ENCODE data around the gene SMIM10L1. TPM values are rescaled to one million over a fixed set of nuclear protein-coding genes. Genes with fewer than 3 reads are reported as not detected.
A peak's percentile ranks its signal among the peaks of the same experiment; 100 is the strongest.

Gene SMIM10L1
- total RNA-seq (10 to 100 TPM; 11.6 to 11.9 TPM), polyA plus RNA-seq (10 to 100 TPM in 1 of 2 donors, 1 to 10 TPM in 1; 8.0 to 15.2 TPM)

- peak within 1 kb of the TSS; percentile 54 for H3K27ac ChIP-seq (ENCODE audit: low read depth, low read length)
- H3K4me3 ChIP-seq (ENCODE audit: low read length in 2 of 2), result peak within 1 kb of the TSS; percentile 70 to 95
- Mint-ChIP-seq H3K27me3 (no peaks in the 10 kb centered on the region), H3K36me3 (peaks cover 33 to 42% of the 10 kb centered on the region in 2 donors), H3K4me1 (peaks cover 44 to 81% (median 55%) of the 10 kb centered on the region in 4 donors), H3K27ac (peak within 1 kb of the TSS; percentile 97 to 99 (median 99)), H3K4me3 (peak within 1 kb of the TSS; percentile 98 to 100 (median 99)), H3K9me3 (no peaks in the 10 kb centered on the region)
- POLR2A ChIA-PET (ENCODE audit: partially characterized antibody), result interaction anchor here (0.6 to 2.0 kb wide), 15 partner anchors 8 to 1186 kb away, joined by 3 to 16 read pairs (median 5); partner anchors contain the start of genes BORCS5 and GABARAPL1
- no peaks in the 10 kb centered on the region for H3K9me3 ChIP-seq (ENCODE audit: control insufficient read depth in 1 of 2, low read length in 2 of 2)
- peaks cover 2% of the 10 kb centered on the region for H3K36me3 ChIP-seq (ENCODE audit: insufficient read depth, low read length)
- no peaks in the 10 kb centered on the region for H3K27me3 ChIP-seq (ENCODE audit: insufficient read depth, low read length)
- CTCF ChIA-PET (ENCODE audit: partially characterized antibody), result interaction anchor here (0.8 to 2.5 kb wide), 4 partner anchors 8 to 401 kb away, joined by 3 to 11 read pairs (median 7); no protein-coding TSS in a partner anchor
- intact Hi-C loops (cut with micrococcal nuclease), result loop anchor here (1.0 to 5.0 kb wide), 3 partner anchors 315 to 559 kb away; partner anchors contain the start of gene MAGOHB
- H3K4me1 ChIP-seq (ENCODE audit: insufficient read depth, low read length), result peaks cover 51% of the 10 kb centered on the region
- peak; percentile 84 to 88 (median 87) for DNase-seq
Measured at GRCh38 chr12:11171145-11171968, at the start of gene SMIM10L1. Gene SMIM10L1, plus strand, starts transcription at chr12:11171194. Its CDS starts 163 bp downstream, at chr12:11171357.

- DNase-seq, result no peak
- no peaks in the 10 kb centered on the region for H3K4me1 ChIP-seq (ENCODE audit: insufficient read depth, low read length)
- H3K4me1 Mint-ChIP-seq, result peaks cover 15 to 21% (median 18%) of the 10 kb centered on the region in 4 donors
- H3K4me3 Mint-ChIP-seq, result no peak overlapping the region
- peaks cover 22 to 57% of the 10 kb centered on the region in 2 donors for H3K36me3 Mint-ChIP-seq
- POLR2A ChIA-PET (ENCODE audit: partially characterized antibody), result no interaction called here
- CTCF ChIA-PET (ENCODE audit: partially characterized antibody), result no interaction called here
- peaks cover 0 to 9% (median 4%) of the 10 kb centered on the region in 8 donors for H3K9me3 Mint-ChIP-seq
- H3K27me3 ChIP-seq (ENCODE audit: insufficient read depth, low read length), result no peaks in the 10 kb centered on the region
- no peaks in the 10 kb centered on the region for H3K9me3 ChIP-seq (ENCODE audit: control insufficient read depth in 1 of 2, low read length in 2 of 2)
- no peaks in the 10 kb centered on the region for H3K36me3 ChIP-seq (ENCODE audit: insufficient read depth, low read length)
- H3K4me3 ChIP-seq (ENCODE audit: low read length in 2 of 2), result no peak overlapping the region
- no peak overlapping the region for H3K27ac ChIP-seq (ENCODE audit: low read depth, low read length)
- peak overlapping the region in 2 of 7 donors; percentile 63 to 76 for H3K27ac Mint-ChIP-seq
- H3K27me3 Mint-ChIP-seq, result no peaks in the 10 kb centered on the region
- intact Hi-C loops (cut with micrococcal nuclease), result no loop called here
Measured at GRCh38 chr12:11130382-11130781, 40.6 kb upstream of the SMIM10L1 start.

GRCh38 chr12:11130999-11131398 is 40.0 kb upstream of the SMIM10L1 start:
- no peak overlapping the region for H3K27ac ChIP-seq (ENCODE audit: low read depth, low read length)
- intact Hi-C loops (cut with micrococcal nuclease), result no loop called here
- DNase-seq, result no peak
- no peaks in the 10 kb centered on the region for H3K36me3 ChIP-seq (ENCODE audit: insufficient read depth, low read length)
- H3K27ac Mint-ChIP-seq, result no peak overlapping the region
- no peaks in the 10 kb centered on the region for H3K27me3 ChIP-seq (ENCODE audit: insufficient read depth, low read length)
- peaks cover 18 to 23% (median 20%) of the 10 kb centered on the region in 4 donors for H3K4me1 Mint-ChIP-seq
- H3K9me3 ChIP-seq (ENCODE audit: control insufficient read depth in 1 of 2, low read length in 2 of 2), result no peaks in the 10 kb centered on the region
- CTCF ChIA-PET (ENCODE audit: partially characterized antibody), result no interaction called here
- H3K4me1 ChIP-seq (ENCODE audit: insufficient read depth, low read length), result no peaks in the 10 kb centered on the region
- peaks cover 22 to 58% of the 10 kb centered on the region in 2 donors for H3K36me3 Mint-ChIP-seq
- H3K4me3 Mint-ChIP-seq, result peak overlapping the region in 1 of 8 donors; percentile 13
- POLR2A ChIA-PET (ENCODE audit: partially characterized antibody), result no interaction called here
- H3K9me3 Mint-ChIP-seq, result peaks cover 0 to 9% (median 3%) of the 10 kb centered on the region in 8 donors
- H3K27me3 Mint-ChIP-seq, result no peaks in the 10 kb centered on the region
- no peak overlapping the region for H3K4me3 ChIP-seq (ENCODE audit: low read length in 2 of 2)

GRCh38 chr12:11133162-11133561 is 37.8 kb upstream of the SMIM10L1 start:
- H3K9me3 Mint-ChIP-seq, result peaks cover 0 to 2% (median 0%) of the 10 kb centered on the region in 8 donors
- Histone ChIP-seq H3K36me3 (ENCODE audit: insufficient read depth, low read length) (no peaks in the 10 kb centered on the region), H3K4me3 (ENCODE audit: low read length in 2 of 2) (no peak overlapping the region), H3K27me3 (ENCODE audit: insufficient read depth, low read length) (no peaks in the 10 kb centered on the region), H3K4me1 (ENCODE audit: insufficient read depth, low read length) (no peaks in the 10 kb centered on the region), H3K9me3 (ENCODE audit: control insufficient read depth in 1 of 2, low read length in 2 of 2) (no peaks in the 10 kb centered on the region), H3K27ac (ENCODE audit: low read depth, low read length) (no peak overlapping the region)
- ChIA-PET CTCF (ENCODE audit: partially characterized antibody) (no interaction called here), POLR2A (ENCODE audit: partially characterized antibody) (no interaction called here)
- H3K4me3 Mint-ChIP-seq, result no peak overlapping the region
- no peaks in the 10 kb centered on the region for H3K27me3 Mint-ChIP-seq
- intact Hi-C loops (cut with micrococcal nuclease), result no loop called here
- peaks cover 19 to 31% (median 25%) of the 10 kb centered on the region in 4 donors for H3K4me1 Mint-ChIP-seq
- H3K27ac Mint-ChIP-seq, result peak overlapping the region in 1 of 7 donors; percentile 9
- DNase-seq, result no peak
- peaks cover 11 to 48% of the 10 kb centered on the region in 2 donors for H3K36me3 Mint-ChIP-seq

GRCh38 chr12:11133816-11134215 is 37.2 kb upstream of the SMIM10L1 start:
- Histone ChIP-seq H3K27me3 (ENCODE audit: insufficient read depth, low read length) (no peaks in the 10 kb centered on the region), H3K4me3 (ENCODE audit: low read length in 2 of 2) (no peak overlapping the region), H3K27ac (ENCODE audit: low read depth, low read length) (no peak overlapping the region), H3K4me1 (ENCODE audit: insufficient read depth, low read length) (no peaks in the 10 kb centered on the region), H3K36me3 (ENCODE audit: insufficient read depth, low read length) (no peaks in the 10 kb centered on the region), H3K9me3 (ENCODE audit: control insufficient read depth in 1 of 2, low read length in 2 of 2) (no peaks in the 10 kb centered on the region)
- Mint-ChIP-seq H3K9me3 (peaks cover 0 to 2% (median 0%) of the 10 kb centered on the region in 8 donors), H3K27me3 (no peaks in the 10 kb centered on the region), H3K4me3 (no peak overlapping the region), H3K4me1 (peaks cover 19 to 31% (median 25%) of the 10 kb centered on the region in 4 donors), H3K27ac (no peak overlapping the region), H3K36me3 (peaks cover 9 to 41% of the 10 kb centered on the region in 2 donors)
- ChIA-PET CTCF (ENCODE audit: partially characterized antibody) (no interaction called here), POLR2A (ENCODE audit: partially characterized antibody) (no interaction called here)
- no peak for DNase-seq
- intact Hi-C loops (cut with micrococcal nuclease), result no loop called here

GRCh38 chr12:11134305-11134704 is 36.7 kb upstream of the SMIM10L1 start, which contains the start of gene TAS2R30:
Gene TAS2R30, minus strand, starts transcription at chr12:11134644. Its CDS starts 400 bp downstream, at chr12:11134244.
- Mint-ChIP-seq H3K4me3 (no peak within 1 kb of the TSS), H3K36me3 (peaks cover 4 to 36% of the 10 kb centered on the region in 2 donors), H3K4me1 (peaks cover 19 to 31% (median 25%) of the 10 kb centered on the region in 4 donors), H3K27me3 (no peaks in the 10 kb centered on the region), H3K27ac (peak within 1 kb of the TSS in 3 of 7 donors; percentile 4 to 72 (median 55)), H3K9me3 (peaks cover 0 to 2% (median 0%) of the 10 kb centered on the region in 8 donors)
- H3K27ac ChIP-seq (ENCODE audit: low read depth, low read length), result no peak within 1 kb of the TSS
- no peaks in the 10 kb centered on the region for H3K4me1 ChIP-seq (ENCODE audit: insufficient read depth, low read length)
- intact Hi-C loops (cut with micrococcal nuclease), result no loop called here
- no peak for DNase-seq
- ChIA-PET CTCF (ENCODE audit: partially characterized antibody) (no interaction called here), POLR2A (ENCODE audit: partially characterized antibody) (no interaction called here)
- H3K27me3 ChIP-seq (ENCODE audit: insufficient read depth, low read length), result no peaks in the 10 kb centered on the region
- H3K36me3 ChIP-seq (ENCODE audit: insufficient read depth, low read length), result no peaks in the 10 kb centered on the region
- H3K9me3 ChIP-seq (ENCODE audit: control insufficient read depth in 1 of 2, low read length in 2 of 2), result no peaks in the 10 kb centered on the region
- no peak within 1 kb of the TSS for H3K4me3 ChIP-seq (ENCODE audit: low read length in 2 of 2)

GRCh38 chr12:11136075-11136474 is 34.9 kb upstream of the SMIM10L1 start:
- ChIA-PET POLR2A (ENCODE audit: partially characterized antibody) (no interaction called here), CTCF (ENCODE audit: partially characterized antibody) (no interaction called here)
- H3K9me3 ChIP-seq (ENCODE audit: control insufficient read depth in 1 of 2, low read length in 2 of 2), result no peaks in the 10 kb centered on the region
- no peak overlapping the region for H3K27ac ChIP-seq (ENCODE audit: low read depth, low read length)
- Mint-ChIP-seq H3K4me3 (no peak overlapping the region), H3K36me3 (peaks cover 2 to 31% of the 10 kb centered on the region in 2 donors), H3K4me1 (peaks cover 21 to 30% (median 24%) of the 10 kb centered on the region in 4 donors), H3K27me3 (no peaks in the 10 kb centered on the region), H3K27ac (peak overlapping the region in 1 of 7 donors; percentile 1), H3K9me3 (peaks cover 0 to 2% (median 0%) of the 10 kb centered on the region in 8 donors)
- no peaks in the 10 kb centered on the region for H3K27me3 ChIP-seq (ENCODE audit: insufficient read depth, low read length)
- DNase-seq, result no peak
- no peaks in the 10 kb centered on the region for H3K4me1 ChIP-seq (ENCODE audit: insufficient read depth, low read length)
- intact Hi-C loops (cut with micrococcal nuclease), result no loop called here
- no peak overlapping the region for H3K4me3 ChIP-seq (ENCODE audit: low read length in 2 of 2)
- no peaks in the 10 kb centered on the region for H3K36me3 ChIP-seq (ENCODE audit: insufficient read depth, low read length)

Measured in CD4-positive, alpha-beta memory T cell (primary cell).